Measurements from ENCODE around the gene PAPPA. TPM values are rescaled to one million over a fixed set of nuclear protein-coding genes. Genes with fewer than 3 reads are reported as not detected.

The PAPPA gene
- total RNA-seq, 2 donors from 2014 or later = 0.09 TPM

- Histone ChIP-seq H3K27ac (ENCODE audit: low read depth, low read length) (no peak overlapping the region), H3K27me3 (ENCODE audit: control insufficient read depth, insufficient read depth, low read length, poor library complexity, severe bottlenecking) (peaks cover 34% of the 10 kb centered on the region), H3K4me1 (ENCODE audit: control insufficient read depth, insufficient read depth, low read length) (no peaks in the 10 kb centered on the region), H3K36me3 (ENCODE audit: control insufficient read depth, insufficient read depth, low read length) (no peaks in the 10 kb centered on the region), H3K4me3 (ENCODE audit: low read length) (no peak overlapping the region), H3K9me3 (ENCODE audit: control insufficient read depth, low read length) (no peaks in the 10 kb centered on the region), H3K9ac (ENCODE audit: extremely low read depth, low read length, poor library complexity, severe bottlenecking) (no peak overlapping the region)
- Mint-ChIP-seq H3K9me3 (no peaks in the 10 kb centered on the region), H3K4me1 (peaks cover 31% of the 10 kb centered on the region), H3K36me3 (ENCODE audit: low read depth) (no peaks in the 10 kb centered on the region), H3K27me3 (ENCODE audit: insufficient read depth) (peaks cover 90% of the 10 kb centered on the region), H3K27ac (no peak overlapping the region), H3K4me3 (no peak overlapping the region)
- WGBS, 2 experiments (ENCODE audit: insufficient coverage in 1 of 2, insufficient read length in 1 of 2) = 89 to 100% methylated on average over 3 of the region's 3 CpGs
- no peak for TF ChIP-seq CTCF (conservative IDR thresholded peaks at IDR 0.05)
- DNase-seq = no peak
Measured at GRCh38 chr9:116270546-116270945, 117.0 kb downstream of the PAPPA start.

DNA sequence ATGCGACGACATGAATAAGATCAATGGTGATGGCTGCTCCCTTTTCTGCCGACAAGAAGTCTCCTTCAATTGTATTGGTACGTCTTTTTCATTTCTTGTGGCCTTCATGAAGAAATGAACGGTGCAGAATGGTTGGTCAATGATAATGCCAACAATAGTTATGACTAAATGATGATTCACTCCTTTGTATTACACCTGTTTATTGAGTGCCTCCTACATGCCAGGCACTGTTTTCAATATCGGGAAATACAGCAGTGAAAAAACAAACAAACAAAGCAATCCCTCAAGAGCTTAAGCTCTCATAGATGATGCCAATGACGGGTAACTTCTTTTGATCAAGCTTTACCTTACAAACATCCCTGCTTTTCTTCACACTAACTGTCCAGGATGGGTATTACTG lies 117.7 kb downstream of the PAPPA start:
- Mint-ChIP-seq H3K4me1 (peaks cover 37% of the 10 kb centered on the region), H3K27ac (no peak overlapping the region), H3K36me3 (ENCODE audit: low read depth) (no peaks in the 10 kb centered on the region), H3K4me3 (no peak overlapping the region), H3K27me3 (ENCODE audit: insufficient read depth) (peaks cover 90% of the 10 kb centered on the region), H3K9me3 (no peaks in the 10 kb centered on the region)
- H3K36me3 ChIP-seq (ENCODE audit: control insufficient read depth, insufficient read depth, low read length) = no peaks in the 10 kb centered on the region
- DNase-seq = no peak
- peaks cover 5% of the 10 kb centered on the region for H3K4me1 ChIP-seq (ENCODE audit: control insufficient read depth, insufficient read depth, low read length)
- no peak for TF ChIP-seq CTCF (conservative IDR thresholded peaks at IDR 0.05)
- H3K9me3 ChIP-seq (ENCODE audit: control insufficient read depth, low read length) = no peaks in the 10 kb centered on the region
- H3K27ac ChIP-seq (ENCODE audit: low read depth, low read length) = no peak overlapping the region
- H3K9ac ChIP-seq (ENCODE audit: extremely low read depth, low read length, poor library complexity, severe bottlenecking) = no peak overlapping the region
- WGBS, 2 experiments (ENCODE audit: insufficient coverage in 1 of 2, insufficient read length in 1 of 2) = 88 to 100% methylated on average over 4 to 7 of the region's 7 CpGs
- H3K4me3 ChIP-seq (ENCODE audit: low read length) = no peak overlapping the region
- H3K27me3 ChIP-seq (ENCODE audit: control insufficient read depth, insufficient read depth, low read length, poor library complexity, severe bottlenecking) = peaks cover 35% of the 10 kb centered on the region

- Histone ChIP-seq H3K36me3 (ENCODE audit: control insufficient read depth, insufficient read depth, low read length) (no peaks in the 10 kb centered on the region), H3K9ac (ENCODE audit: extremely low read depth, low read length, poor library complexity, severe bottlenecking) (no peak overlapping the region), H3K27ac (ENCODE audit: low read depth, low read length) (no peak overlapping the region), H3K4me3 (ENCODE audit: low read length) (no peak overlapping the region), H3K4me1 (ENCODE audit: control insufficient read depth, insufficient read depth, low read length) (peaks cover 5% of the 10 kb centered on the region), H3K27me3 (ENCODE audit: control insufficient read depth, insufficient read depth, low read length, poor library complexity, severe bottlenecking) (peaks cover 42% of the 10 kb centered on the region), H3K9me3 (ENCODE audit: control insufficient read depth, low read length) (no peaks in the 10 kb centered on the region)
- Mint-ChIP-seq H3K36me3 (ENCODE audit: low read depth) (no peaks in the 10 kb centered on the region), H3K27ac (no peak overlapping the region), H3K9me3 (no peaks in the 10 kb centered on the region), H3K4me3 (peak overlapping the region; percentile 28), H3K27me3 (ENCODE audit: insufficient read depth) (peaks cover 92% of the 10 kb centered on the region), H3K4me1 (peaks cover 44% of the 10 kb centered on the region)
- WGBS, 2 experiments (ENCODE audit: insufficient coverage in 1 of 2, insufficient read length in 1 of 2) = 5 to 11% methylated on average over 4 to 5 of the region's 5 CpGs
- peak; percentile 95 for DNase-seq
- no peak for TF ChIP-seq CTCF (conservative IDR thresholded peaks at IDR 0.05)
Measured at GRCh38 chr9:116271991-116272390, 118.4 kb downstream of the PAPPA start.
